Measurements from ENCODE around the gene TBX1.

The TBX1 gene

GRCh38 chr22:19760058-19760950, at the start of gene TBX1:
Gene TBX1, plus strand, starts transcription at chr22:19760778. Its CDS starts 66 bp downstream, at chr22:19760844.
- DNase-seq (ENCODE audit: low read depth in 2 of 2) = no peak

GRCh38 chr22:19713245-19713644, 47.3 kb upstream of the TBX1 start:
- DNase-seq (ENCODE audit: low read depth in 2 of 2) = no peak

DNA sequence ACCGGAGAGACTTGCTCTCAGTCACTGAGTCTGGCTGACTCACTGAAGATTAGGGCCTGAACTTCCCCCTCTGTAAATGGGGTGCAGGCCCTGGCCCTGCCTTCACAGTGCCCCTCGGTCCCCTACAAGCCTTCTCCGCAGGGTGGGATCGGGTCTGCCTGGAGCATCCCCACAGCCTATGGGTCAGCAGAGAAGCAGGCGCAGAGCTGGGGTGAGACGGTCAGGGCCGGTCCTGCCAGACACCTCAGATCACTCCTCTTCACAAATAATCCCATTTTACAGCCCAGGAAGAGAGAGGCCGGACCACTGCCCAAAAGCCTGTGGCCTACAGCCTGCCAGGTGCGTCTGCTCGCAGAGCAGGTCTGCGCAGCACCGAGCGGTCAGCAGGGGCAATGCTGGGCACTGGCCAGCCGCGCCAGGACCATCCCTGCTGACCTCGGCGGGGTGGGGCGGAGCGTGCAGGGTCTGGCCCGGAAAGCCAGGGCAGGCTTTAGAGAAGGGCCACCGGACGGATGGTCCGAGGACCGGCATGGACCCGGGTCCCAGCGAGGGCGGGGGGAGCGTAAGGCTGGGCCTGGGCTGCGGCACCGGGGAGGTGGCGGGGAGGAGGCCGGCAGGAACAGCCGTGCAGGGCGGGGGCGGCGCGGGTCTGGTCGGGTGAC, 46.8 kb upstream of the TBX1 start:
- DNase-seq (ENCODE audit: low read depth in 2 of 2) = no peak

GRCh38 chr22:19714312-19715187, 46.0 kb upstream of the TBX1 start, which contains the start of gene SEPTIN5:
Gene SEPTIN5, plus strand, starts transcription at chr22:19714503. Its CDS starts 86 bp downstream, at chr22:19714589.
- no peak for DNase-seq (ENCODE audit: low read depth in 2 of 2)

DNA sequence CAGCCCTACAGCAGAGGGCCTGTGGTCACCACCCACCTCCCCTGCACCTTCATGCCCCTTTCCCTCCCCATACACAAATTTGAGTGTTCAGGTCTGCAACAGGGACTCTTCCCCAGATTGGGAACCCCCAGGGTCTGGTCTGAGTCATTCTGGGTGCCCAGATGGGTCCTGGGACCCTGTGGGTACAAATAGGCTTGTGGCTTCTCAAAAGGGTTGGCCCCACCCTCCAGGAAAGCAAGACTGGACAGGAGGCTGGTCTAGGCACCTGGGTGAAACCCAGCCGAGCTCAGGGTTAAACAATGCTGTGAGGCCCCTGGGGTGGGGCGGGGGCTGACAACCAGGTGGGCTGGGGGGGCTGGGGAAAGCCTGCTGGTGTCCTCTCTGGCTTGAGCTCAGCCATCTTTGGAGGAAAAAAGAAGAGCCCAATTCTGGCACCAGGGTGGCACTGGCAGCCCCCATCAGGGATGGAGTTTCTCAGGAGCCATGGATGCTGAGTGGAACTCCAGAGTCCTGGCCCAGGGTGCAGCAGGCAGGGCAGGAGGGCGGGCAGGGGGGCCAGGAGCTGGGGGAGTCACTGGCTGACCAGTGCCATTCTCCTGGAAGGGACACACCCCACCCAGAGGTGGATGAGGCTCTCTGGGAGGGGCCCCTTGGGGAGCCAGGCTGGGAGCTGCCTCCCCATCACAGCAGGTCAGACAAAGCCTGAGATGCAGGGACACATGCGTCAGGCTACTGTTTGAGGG, 45.2 kb upstream of the TBX1 start:
- DNase-seq (ENCODE audit: low read depth in 2 of 2) = no peak

DNA sequence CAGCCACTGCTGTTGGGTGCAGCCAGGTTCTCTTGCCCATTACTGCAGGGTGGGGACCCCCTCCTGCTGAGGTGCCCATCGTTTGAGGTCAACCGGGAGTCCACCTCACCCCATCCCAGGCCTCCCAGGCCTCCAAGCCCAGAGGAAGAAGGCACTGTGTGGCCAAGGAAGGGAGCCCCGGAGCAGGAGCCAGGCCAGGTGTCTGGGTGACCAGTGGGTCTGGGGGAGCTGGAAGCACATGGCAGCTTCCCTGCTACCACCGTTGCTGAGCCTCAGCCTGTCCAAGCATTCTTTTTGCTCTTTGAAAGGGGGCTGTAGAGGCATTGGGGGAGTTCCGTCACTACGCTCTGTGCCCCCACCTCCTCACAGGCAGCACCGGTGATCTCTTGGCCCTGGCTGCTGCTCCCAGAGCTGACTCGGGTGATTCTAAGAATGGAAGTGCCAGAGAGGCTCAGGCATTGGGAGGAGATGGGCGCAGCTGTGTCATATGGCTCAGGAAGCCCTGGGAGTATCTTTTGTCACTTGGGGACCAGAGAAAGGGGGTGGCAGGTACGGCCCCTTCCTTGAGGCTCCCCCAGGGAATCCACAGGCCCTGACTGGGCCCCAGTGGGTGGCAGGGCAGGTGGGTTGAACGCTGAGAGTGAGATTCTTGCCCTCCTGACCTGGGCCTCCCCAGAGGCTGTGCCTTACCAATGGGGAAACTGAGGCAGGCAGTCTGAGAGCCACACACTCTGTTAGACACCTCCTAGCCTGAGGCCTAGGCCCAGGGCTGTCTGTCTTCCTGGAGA, 44.3 kb upstream of the TBX1 start:
- DNase-seq (ENCODE audit: low read depth in 2 of 2) = no peak

GRCh38 chr22:19716829-19717105, 43.8 kb upstream of the TBX1 start:
- DNase-seq (ENCODE audit: low read depth in 2 of 2) = no peak

DNA sequence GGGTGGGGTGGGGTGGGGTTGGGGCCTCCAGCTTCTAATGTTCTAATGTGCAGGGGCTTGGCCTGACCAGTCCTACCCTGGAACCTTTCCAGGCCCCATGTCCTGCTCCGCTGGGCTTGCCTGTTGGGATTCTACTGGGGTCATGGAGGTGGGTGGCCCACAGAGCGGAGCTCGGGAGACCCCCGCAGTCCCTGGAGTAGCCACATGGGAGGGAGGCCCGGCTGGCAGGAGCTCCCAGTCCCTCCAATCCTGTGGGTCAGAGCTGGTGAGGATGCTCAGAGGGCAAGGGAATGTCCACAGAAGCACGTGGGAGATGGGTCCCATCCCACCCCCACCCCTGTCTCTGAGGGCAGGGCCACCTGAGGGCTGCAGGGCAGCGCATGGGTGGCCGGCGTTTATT, 43.4 kb upstream of the TBX1 start:
- no peak for DNase-seq (ENCODE audit: low read depth in 2 of 2)

DNA sequence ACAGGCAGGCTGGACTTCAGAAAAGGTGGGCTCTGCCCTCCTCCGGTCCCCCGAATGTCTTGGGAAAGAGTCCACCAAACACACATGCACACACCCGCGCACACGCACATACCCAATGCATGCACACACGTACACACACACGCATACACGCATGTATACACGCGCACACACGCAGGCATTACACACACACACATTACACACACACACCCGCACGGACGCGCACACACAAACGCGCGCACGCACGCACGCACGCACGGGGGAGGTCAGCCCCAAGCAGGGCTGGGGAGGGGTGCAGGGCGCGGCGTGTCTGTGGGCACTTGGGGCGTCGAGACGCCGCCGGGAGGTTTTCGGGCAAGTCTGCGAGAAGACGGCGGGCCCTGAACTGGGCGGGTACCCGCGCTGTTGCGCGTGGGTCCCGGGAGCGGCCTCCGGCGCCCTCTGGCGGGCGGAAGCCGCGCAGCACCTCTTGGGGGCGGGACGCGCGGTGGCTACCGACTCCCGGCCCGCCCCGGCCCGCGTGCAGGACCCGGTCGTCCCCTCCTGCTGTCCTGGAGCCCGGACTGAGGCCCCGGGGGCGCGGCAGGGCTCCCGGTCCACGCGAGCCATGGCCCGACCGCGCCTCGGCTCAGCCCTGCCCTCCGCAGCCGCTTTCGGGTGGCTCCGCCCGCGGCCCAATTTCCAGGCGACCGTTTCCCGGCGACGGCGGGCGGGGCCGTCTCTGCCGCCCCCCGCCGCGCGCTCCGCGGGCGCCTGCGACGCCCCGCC, 42.7 kb upstream of the TBX1 start:
- DNase-seq (ENCODE audit: low read depth in 2 of 2) = peak; percentile 52 to 74

DNA sequence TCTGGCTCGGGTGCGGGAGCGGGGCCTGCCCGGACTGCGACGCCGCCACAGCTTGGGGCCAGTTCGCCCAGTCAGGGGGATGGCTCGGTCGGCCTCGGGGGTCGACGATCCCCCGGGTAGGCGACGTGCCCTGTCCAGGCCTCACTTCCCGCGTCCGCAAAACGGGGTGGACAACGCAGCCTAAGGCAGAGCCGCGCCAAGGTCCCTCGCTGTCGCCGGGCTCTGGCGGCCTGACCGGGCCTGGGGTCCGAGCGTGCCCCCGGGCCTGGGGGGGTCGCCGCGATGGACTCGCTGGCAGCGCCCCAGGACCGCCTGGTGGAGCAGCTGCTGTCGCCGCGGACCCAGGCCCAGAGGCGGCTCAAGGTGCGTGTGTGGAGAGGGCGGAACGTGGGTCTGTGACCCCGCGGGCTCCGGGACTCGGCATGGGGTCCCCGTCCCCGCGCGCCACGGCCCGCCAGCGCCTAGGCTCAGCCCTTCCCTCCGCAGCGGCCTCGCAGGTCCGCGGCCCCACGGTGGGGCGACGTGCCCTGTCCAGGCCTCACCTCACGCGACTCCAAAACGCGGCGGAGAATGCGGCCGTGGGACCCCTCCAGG, 42.0 kb upstream of the TBX1 start:
- no peak for DNase-seq (ENCODE audit: low read depth in 2 of 2)

- no peak for DNase-seq (ENCODE audit: low read depth in 2 of 2)
These were observed 41.5 kb upstream of the TBX1 start for GRCh38 chr22:19719050-19719482.

DNA sequence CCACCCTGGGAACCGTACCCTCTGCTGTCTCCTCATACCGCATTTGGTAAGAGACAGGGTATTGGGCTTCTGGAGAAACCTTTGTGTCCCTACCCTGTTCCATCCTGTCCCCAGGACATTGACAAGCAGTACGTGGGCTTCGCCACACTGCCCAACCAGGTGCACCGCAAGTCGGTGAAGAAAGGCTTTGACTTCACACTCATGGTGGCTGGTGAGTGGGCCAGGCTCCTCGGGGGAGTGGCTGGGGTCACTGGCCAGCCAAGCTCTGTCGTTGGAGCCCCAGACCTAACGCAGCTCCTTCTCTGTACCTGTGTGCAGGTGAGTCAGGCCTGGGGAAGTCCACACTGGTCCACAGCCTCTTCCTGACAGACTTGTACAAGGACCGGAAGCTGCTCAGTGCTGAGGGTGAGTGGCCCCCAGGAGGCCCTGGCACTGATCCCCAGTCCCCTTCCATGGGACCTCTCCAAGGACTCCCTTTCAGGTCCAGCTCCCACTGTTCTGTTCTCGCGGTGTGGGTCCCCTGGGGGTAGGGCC, 41.0 kb upstream of the TBX1 start:
- DNase-seq (ENCODE audit: low read depth in 2 of 2) = no peak

GRCh38 chr22:19720150-19720827, 40.3 kb upstream of the TBX1 start:
- no peak for DNase-seq (ENCODE audit: low read depth in 2 of 2)

GRCh38 chr22:19720999-19721329, 39.6 kb upstream of the TBX1 start:
- DNase-seq (ENCODE audit: low read depth in 2 of 2) = no peak

- no peak for DNase-seq (ENCODE audit: low read depth in 2 of 2)
These were observed 39.0 kb upstream of the TBX1 start for GRCh38 chr22:19721330-19722177.

DNA sequence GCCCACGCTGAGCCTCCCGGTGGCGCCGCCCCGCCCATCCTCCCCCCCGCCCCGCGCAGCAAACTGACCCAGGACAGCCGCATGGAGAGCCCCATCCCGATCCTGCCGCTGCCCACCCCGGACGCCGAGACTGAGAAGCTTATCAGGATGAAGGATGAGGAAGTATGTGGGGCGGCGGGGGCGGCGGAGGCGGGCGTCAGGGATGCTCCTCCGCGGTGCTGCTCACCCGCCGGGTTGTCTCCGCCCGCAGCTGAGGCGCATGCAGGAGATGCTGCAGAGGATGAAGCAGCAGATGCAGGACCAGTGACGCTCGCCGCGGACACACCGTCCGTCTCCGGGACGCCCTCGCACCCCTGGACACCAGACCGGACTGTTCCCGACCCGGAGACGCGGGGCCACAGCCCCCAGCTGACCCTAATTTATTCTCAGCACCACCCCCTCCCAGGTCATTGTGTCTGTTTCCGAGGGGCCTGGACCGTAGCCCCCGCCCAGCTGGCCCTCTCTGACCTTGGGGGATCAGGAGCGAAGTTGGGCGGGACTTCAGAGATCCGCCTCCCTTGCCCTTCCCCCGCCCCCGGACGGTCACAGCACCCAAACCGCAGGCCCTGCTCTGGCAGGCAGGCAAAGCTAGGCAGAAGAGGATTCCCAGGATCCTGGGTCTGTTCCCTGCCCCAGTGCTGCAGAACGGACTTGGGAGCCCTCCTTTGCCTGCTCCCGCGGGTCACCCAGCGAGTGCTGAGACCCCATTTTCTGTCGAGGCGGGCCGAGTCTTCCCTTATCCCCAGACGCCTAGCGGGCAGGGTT, 38.2 kb upstream of the TBX1 start:
- no peak for DNase-seq (ENCODE audit: low read depth in 2 of 2)

DNA sequence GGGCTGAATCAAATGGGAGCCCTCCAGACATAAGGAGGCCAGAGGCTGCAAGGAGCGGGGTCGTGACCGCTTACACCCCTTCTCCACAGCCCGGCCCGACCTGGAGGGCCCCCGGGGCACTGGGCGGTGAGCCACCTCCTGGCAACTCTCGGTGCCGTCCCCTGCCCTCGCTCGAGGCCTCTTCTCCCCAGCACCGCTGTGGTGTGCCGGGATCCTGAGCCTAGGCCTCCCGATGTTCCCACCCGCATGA, 37.7 kb upstream of the TBX1 start:
- no peak for DNase-seq (ENCODE audit: low read depth in 2 of 2)
